NCI-H446 treated with DMSO at 0.1 percent for 48 hours (cell line): Measurements from ENCODE around the gene IMPG2.
"Not testable (repeated sequence)": the region's sequence is repeated elsewhere in the genome, so short reads cannot be mapped to it uniquely, and the experiment has no call there.

Experiments used
- DNase-seq: peaks from one replicate; lab custom pipeline; 2025; lab: John Stamatoyannopoulos, UW

IMPG2 gene

GRCh38 chr3:101320475-101320874, at the start of gene IMPG2:
TSS of gene IMPG2 (minus strand) at chr3:101320575. CDS start at chr3:101320372, 203 bp downstream.
- DNase-seq, result no peak

- no peak for DNase-seq
These were observed 42.0 kb upstream of the IMPG2 start for GRCh38 chr3:101362406-101362805.

- no peak for DNase-seq
These were observed 31.5 kb upstream of the IMPG2 start for GRCh38 chr3:101351829-101352228.

- DNase-seq, result no peak
These were observed 20.2 kb upstream of the IMPG2 start for GRCh38 chr3:101340591-101340990.

- DNase-seq, result no peak
These were observed 13.5 kb upstream of the IMPG2 start for GRCh38 chr3:101333883-101334282.

GRCh38 chr3:101329016-101329673, 8.8 kb upstream of the IMPG2 start:
- no peak for DNase-seq

GRCh38 chr3:101325393-101326134, 5.2 kb upstream of the IMPG2 start:
- DNase-seq, result no peak

GRCh38 chr3:101319531-101319930, 844 bp downstream of the IMPG2 start:
- no peak for DNase-seq

GRCh38 chr3:101312545-101312944, 7.8 kb downstream of the IMPG2 start:
- no peak for DNase-seq

- no peak for DNase-seq
These were observed 8.7 kb downstream of the IMPG2 start for GRCh38 chr3:101311676-101312075.

GRCh38 chr3:101310978-101311375, 9.4 kb downstream of the IMPG2 start:
- DNase-seq, result no peak

- not testable (repeated sequence) for DNase-seq
These were observed 12.1 kb downstream of the IMPG2 start for GRCh38 chr3:101308147-101308772.

GRCh38 chr3:101303836-101304235, 16.5 kb downstream of the IMPG2 start:
- no peak for DNase-seq

GRCh38 chr3:101303089-101303731, 17.2 kb downstream of the IMPG2 start:
- no peak for DNase-seq

GRCh38 chr3:101300073-101300472, 20.3 kb downstream of the IMPG2 start:
- DNase-seq, result no peak

GRCh38 chr3:101292027-101292426, 28.3 kb downstream of the IMPG2 start:
- DNase-seq, result no peak

GRCh38 chr3:101288294-101288693, 32.1 kb downstream of the IMPG2 start:
- DNase-seq, result no peak

GRCh38 chr3:101284757-101285156, 35.6 kb downstream of the IMPG2 start:
- no peak for DNase-seq

GRCh38 chr3:101281521-101282030, 38.8 kb downstream of the IMPG2 start:
- DNase-seq, result no peak

- DNase-seq, result no peak
These were observed 40.5 kb downstream of the IMPG2 start for GRCh38 chr3:101279765-101280385.

- no peak for DNase-seq
These were observed 41.2 kb downstream of the IMPG2 start for GRCh38 chr3:101279162-101279561.

- DNase-seq, result no peak
These were observed 41.6 kb downstream of the IMPG2 start for GRCh38 chr3:101278727-101279126.
